GM19240 (cell line): ENCODE measurements around the gene ARID1A.
A peak's percentile ranks its signal among the peaks of the same experiment; 100 is the strongest.
"Not testable (repeated sequence)": the region's sequence is repeated elsewhere in the genome, so short reads cannot be mapped to it uniquely, and the experiment has no call there.

Experiments
- DNase-seq: peaks from one replicate; pipeline ENCODE4 v3.0.0; 2011; ENCODE audit warnings: low spot score; ENCODE audit not compliant: insufficient read length

The ARID1A gene

DNA sequence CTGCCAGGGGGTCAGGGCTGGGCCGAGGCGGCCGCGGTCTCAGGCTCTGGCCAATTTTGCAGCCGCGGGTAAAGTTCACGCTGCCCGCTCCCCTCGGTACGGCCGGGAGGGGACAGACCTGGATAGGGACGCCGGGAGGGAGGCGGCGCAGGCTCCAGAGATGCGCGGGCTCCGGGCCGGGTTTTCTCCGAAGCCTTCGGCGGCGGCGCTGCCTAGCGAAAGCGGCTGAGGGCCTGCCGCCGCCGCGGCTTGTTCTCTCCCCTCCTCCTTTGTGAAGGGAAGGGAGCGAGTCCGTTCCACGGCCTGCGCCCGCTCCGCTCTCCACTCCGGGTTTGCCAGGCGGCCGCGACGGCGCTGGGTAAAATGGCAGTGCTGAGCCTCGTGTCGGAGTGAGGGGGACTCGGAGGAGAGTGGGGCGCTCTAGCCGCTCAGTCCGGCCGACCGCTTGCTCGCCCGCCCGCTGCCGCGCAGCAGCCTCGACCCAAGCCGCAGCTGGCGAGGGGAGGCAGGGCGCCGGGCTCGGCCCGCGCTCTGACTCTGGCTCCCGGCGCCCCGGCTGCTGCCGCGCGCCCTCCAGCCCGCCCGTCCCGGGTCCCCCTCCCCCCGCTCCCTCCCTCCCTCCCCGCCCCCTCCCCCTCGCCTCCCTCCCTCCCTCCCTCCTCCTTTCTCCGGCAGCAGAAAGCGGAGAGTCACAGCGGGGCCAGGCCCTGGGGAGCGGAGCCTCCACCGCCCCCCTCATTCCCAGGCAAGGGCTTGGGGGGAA, at the start of gene ARID1A:
TSS of gene ARID1A (plus strand) at position 660 of the 763 bp plus-strand sequence. CDS start 389 bp downstream, outside the sequence.
- no peak for DNase-seq

DNA sequence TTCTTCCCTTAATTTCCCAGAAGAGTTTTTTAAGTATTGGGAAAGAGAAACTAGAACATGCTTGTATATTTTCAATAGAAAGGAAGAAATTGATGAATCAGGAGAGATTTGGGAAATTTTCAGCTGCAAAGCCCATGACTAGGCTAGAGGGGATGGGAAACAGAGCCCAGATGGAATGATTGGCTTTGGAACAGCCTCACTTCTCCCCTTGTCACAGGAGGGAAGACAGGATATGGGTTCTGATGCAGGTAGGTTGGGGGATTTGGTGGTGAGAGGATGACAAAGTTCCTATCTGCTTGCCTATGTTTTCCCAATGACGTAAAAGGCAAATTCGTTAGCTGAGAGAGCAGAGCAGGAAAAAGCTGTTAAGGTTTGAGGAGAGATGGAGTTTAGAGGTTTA, 31.0 kb upstream of the ARID1A start:
- no peak for DNase-seq

DNA sequence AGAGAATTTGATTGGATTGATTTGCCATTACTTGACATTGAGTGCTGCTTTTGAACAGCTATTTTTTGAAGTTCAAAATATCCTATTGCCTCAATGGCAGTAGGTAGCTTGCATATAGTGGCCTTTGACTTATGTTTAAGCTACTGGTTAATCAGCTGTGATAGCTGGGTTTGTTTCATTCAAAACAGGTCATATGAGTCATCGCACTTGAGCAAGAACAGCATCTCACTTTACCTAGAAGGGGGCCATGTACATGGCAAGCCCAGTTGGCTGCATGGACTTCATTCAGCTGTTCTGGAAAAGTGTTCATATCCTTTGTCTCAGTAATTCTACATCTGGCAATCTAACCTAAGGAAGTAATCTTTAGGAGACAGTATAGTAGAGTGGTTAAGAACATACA, 29.0 kb upstream of the ARID1A start:
- DNase-seq, result no peak

DNA sequence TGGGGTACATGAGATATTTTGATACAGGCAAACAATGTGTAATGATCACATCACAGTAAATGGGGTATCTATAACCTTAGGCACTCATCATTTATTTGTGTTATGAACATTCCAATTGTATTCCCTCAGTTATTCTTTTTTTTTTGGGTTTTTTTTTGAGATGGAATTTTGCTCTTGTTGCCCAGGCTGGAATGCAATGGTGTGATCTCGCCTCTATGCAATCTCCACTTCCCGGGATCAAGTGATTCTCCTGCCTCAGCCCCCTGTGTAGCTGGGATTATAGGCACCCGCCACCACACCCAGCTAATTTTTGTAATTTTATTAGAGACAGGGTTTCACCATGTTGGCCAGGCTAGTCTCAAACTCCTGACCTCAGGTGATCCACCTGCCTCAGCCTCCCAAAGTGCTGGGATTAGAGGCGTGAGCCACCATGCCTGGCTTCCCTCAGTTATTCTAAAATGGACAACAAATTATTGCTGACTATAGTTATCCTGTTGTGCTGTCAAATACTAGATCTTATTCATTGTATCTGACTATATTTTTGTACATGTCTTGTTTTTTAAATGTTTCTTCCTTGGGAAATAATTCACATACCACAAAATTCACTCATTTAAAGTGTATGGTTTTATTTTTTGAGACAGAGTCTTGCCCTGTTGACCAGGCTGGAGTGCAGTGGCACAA, 27.6 kb upstream of the ARID1A start:
- not testable (repeated sequence) for DNase-seq

DNA sequence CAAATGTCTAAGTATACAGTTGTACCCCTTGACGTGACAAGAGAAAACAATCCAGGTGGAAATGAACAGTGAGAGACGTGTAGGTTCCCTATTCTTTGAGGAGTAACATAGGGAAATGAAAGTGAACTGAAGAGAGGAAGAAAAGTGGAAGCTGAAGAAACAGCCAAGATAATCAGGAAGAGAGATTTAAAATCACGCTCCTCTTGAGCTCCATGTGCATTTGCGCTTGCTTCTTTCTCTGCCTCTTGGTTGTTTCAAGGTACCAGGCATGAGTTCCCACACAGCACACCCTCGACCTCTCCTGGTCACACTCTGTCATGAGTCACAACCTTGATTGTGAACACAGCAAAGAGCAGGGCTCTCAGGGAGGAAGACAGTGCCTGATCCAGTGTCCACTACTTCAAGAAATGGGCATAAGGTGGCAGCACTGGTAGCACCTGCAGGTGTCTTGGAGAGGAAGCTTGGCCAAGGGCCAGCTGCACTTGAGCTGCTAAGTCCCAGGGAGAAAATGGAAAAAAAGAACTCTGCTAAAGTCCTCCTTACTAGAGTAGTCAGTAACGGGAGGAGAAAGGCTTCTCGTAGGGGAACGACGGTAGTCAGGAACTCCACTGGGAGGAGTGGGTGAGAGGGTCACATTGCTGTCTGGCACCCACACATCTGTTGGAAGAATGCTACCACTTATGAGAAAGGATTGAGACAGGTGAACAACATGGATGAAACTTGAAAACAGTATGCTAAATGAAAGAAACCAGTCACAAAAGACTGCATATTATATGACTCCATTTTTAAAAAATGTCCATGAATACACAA, 18.3 kb upstream of the ARID1A start:
- no peak for DNase-seq

DNA sequence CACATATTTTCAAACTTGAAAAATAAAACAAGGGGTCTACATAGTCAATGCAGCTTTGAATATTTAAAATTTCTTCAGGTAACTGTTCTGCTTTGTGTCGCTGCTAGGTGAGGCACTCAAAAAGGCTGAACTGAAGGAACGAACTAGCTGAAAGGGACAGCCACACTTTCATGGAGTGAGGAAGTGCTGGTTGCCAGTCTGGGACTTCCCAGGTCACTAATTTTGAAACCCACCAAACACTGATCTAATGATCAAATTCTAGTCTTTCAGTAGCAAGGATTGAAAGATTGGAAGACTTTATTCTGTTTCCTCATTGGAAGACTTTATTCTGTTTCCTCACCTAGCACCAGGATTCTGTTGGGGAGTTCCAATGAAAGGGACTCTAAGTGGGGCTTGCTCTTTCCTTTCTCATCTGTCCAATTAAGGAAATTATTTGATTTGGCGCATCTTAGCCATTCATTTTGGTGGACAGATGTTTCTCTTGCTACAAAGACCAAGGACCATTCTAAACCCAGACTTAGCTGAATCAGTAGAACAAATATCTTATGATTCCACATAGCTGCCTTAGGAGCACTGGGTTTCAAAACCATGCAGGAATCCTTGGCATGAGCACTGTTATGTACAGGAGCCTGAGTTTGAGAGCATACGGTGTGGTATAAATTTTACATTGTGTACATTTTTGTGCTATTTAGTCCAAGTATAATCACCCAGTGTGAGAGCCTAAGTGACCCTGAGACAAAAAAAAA, 10.9 kb upstream of the ARID1A start:
- no peak for DNase-seq

DNA sequence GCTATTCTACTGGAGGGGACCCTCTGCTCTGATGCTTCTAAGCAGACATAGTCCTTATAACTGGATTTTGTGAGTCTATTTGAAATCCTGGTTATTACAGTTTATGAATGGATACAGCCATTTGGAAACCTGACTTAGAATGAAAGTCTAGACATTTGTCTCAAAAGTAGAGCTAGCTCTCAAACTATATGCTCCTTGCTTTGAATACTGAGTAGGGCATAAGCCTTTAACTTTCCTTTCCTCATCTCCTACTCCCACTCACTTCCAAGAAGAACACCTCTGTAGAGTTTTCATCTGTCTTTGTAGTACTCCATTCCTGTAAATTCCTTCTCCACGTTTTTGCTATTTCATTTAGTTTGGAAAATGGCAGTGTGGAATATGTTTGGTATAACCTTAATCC, 9.0 kb upstream of the ARID1A start:
- no peak for DNase-seq

DNA sequence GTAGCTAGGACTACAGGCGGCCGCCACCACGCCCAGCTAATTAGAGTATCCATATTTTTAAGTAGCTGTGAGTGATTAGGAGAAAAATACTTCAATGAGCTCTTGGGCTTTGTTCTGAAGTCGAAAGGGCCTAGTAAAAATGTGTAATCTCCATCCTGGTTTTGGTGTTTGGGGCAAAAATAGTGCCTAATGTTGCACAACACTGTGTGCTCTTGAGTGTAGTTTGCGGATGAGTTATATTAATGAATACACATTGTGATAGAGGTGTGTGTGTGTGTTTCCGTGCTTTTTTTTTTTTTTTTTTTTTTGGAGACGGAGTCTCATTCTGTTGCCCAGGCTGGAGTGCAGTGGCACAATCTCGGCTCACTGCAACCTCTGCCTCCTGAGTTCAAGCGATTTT, 6.3 kb upstream of the ARID1A start:
- no peak for DNase-seq

DNA sequence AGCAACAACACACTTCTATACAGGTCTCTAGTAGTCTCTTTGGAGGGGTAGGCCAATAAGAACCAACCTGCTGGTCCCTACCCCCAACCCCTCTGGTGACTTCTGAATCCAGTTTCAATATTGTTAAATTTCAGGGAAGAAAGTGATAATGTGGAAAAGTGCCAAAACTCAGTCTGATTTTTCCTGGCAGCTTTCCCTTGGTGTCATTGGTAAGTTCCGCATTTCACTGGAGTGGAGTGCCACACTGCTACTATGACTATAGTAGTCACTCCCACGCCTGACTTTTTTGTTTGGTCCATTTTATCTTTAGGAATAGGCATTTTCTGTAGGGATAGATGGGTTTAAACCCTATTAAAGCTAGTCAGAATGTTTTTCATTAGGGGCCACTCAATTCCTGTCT, 5.7 kb upstream of the ARID1A start:
- no peak for DNase-seq

DNA sequence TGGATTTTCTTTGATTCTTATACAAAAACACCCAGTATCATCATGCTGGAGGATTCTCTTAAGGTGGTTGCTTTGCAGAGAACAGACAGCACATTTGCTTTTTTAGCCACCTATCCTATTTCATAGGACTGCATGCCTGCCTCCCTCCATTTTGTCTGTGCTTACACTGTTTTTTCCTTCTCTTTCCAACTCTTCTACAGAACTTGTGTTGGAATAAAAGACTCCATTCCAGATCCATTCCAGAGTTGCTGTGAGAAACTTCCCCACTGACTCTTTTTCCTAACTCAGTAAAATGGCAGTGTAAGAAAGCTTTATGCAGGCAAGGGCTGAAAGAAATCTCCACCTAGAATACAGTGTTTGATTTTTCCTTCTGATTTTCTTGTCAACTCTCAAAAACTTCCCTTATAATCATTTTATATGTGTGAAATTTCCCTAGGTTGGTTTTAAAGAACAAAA, 5.2 kb upstream of the ARID1A start:
- DNase-seq, result no peak

DNA sequence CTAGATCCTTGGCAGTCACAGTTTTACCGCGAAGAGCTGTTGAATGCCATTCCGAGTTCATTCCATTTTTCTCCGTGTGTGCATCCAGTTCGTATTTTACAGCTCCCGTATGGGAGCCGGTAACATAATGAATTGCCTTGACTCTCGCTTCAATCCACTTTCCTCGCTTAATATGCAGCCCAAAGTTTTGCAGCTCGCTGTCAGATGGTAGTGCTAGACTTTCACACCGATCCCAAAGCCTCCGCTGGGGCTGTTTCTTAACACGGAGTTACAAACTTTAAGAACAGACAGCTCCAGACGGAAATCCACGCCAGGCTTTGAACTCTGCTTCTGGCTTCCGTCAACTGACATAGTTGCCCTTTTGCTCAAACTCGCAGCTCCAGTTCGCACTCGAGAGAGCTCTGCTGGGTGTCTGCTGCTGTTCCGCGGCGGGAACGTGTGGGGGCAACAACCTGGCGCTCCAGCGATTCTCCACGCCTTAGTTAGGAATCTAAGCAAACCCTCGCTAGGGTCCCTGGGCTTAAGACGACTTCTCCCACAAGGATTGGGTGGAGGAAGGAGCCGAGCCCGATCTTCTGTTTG, 3.5 kb upstream of the ARID1A start:
- DNase-seq, result peak; percentile 49

DNA sequence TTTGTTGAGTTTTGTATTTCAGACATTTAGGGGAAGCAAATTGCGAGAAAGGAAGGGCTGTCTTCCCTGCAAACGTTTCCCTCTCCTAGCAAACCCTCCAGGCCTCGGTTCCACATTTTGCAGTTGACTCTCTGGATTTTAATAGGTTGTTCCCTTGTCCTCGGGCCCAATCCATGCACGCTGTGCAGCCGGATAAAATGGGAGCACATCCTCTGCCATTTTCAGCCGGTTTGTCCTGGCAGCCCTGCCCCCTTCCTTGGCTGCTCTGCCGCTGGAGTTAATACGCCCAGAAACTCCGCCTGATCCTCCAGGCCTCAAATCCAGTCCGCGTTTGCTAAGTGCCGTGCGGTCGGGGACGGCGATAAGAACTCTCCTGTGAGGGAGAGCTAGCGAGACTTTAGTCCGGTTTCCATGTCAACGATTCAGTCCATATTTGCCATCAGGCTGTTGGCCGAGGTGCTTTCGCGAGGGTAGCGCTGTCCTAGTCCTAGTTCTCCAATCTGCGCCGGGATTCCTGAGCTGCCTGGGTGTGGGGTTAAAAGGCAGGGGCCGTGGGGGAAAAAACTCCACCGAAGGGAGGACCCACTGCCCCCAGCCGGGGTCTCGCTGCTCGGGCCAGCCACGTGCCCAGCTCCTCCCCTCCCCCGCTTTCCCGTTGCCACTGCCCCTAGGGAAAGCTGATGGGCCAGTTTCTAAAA, 2.9 kb upstream of the ARID1A start:
- DNase-seq, result peak; percentile 70

DNA sequence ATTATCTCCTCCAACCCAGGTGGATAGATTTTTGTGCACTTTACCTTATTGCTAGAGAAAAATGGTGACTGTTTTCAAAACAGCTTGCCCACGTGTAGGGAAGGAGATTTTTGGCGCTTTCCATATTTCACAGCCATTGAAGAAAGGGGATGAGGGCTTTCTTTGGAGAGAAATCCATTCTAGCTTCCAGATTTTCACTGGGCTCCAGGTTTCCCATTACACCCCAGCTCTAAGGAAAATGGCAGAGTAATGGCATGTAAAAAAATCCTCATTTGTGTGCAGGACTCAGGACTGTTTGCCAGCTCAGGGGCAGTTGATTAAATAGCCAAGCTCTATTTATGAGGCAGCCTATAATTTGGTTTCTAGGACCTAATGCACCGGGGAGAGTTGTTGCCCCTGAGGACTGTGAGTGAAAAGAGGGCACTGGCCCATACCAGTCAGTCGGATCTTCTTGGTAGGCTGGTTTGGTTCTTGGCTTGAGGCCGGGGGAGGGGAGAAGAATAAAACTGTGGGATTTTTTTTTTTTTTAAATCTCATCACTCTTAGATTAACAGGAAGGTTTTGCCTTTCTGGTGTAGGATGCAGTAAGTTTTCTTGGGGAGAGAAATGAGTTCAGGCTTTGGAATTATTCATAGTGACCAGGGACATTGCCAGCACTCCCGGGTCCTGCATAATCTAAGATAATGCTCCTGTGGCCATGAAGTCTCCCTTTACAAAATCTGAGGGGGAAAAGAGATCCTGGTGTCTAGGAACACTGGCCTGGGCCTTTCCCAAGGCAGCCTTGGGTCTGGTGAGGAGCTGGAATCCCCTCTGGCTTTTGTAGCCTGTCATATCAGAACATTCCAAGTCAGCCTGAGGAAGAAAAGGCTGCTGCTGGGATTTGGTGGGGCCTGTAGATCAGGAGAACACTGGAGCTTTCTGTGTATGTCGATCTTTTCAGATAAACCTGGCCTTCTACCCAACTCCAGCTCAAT, 1.9 kb upstream of the ARID1A start:
- no peak for DNase-seq

DNA sequence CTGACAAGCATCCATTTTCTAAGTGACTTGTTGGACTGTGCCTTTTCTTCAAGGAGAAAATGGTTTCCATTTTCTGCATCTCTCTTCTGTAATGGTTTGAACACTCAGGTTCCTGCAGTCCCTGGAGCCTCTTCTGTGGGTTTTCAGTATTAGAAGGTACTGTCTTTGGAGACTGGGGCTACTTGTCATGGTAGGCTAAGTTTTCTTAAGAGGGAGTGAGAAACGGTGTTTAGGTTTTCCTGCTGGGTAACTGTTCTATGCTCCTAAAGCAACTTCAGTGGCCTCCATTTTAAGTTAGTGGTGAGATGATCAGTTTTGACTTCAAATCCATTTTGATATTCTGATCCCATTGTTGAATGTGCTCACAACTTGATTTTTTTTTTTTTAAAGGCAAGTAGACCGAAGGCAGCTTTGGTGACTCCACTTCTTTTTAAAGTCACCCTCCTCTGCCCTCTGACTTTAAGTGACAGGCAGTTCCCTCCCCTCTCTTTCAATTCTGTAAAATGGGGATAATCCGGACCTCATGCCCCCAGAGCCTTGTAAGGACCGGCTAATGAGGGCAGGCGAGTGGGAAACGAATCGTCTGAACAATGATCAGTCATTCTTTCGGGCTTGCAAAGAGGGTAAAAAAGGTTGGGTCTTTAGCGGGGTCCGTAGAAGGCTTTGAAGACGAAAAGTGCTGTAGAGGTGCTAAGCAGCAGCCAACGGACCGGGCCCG, 1.0 kb upstream of the ARID1A start:
- DNase-seq, result no peak

DNA sequence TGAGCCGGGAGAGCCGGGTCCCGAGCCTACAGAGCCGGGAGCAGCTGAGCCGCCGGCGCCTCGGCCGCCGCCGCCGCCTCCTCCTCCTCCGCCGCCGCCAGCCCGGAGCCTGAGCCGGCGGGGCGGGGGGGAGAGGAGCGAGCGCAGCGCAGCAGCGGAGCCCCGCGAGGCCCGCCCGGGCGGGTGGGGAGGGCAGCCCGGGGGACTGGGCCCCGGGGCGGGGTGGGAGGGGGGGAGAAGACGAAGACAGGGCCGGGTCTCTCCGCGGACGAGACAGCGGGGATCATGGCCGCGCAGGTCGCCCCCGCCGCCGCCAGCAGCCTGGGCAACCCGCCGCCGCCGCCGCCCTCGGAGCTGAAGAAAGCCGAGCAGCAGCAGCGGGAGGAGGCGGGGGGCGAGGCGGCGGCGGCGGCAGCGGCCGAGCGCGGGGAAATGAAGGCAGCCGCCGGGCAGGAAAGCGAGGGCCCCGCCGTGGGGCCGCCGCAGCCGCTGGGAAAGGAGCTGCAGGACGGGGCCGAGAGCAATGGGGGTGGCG, 371 bp downstream of the ARID1A start:
- DNase-seq, result no peak

DNA sequence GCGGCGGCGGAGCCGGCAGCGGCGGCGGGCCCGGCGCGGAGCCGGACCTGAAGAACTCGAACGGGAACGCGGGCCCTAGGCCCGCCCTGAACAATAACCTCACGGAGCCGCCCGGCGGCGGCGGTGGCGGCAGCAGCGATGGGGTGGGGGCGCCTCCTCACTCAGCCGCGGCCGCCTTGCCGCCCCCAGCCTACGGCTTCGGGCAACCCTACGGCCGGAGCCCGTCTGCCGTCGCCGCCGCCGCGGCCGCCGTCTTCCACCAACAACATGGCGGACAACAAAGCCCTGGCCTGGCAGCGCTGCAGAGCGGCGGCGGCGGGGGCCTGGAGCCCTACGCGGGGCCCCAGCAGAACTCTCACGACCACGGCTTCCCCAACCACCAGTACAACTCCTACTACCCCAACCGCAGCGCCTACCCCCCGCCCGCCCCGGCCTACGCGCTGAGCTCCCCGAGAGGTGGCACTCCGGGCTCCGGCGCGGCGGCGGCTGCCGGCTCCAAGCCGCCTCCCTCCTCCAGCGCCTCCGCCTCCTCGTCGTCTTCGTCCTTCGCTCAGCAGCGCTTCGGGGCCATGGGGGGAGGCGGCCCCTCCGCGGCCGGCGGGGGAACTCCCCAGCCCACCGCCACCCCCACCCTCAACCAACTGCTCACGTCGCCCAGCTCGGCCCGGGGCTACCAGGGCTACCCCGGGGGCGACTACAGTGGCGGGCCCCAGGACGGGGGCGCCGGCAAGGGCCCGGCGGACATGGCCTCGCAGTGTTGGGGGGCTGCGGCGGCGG, 1.0 kb downstream of the ARID1A start:
- no peak for DNase-seq

DNA sequence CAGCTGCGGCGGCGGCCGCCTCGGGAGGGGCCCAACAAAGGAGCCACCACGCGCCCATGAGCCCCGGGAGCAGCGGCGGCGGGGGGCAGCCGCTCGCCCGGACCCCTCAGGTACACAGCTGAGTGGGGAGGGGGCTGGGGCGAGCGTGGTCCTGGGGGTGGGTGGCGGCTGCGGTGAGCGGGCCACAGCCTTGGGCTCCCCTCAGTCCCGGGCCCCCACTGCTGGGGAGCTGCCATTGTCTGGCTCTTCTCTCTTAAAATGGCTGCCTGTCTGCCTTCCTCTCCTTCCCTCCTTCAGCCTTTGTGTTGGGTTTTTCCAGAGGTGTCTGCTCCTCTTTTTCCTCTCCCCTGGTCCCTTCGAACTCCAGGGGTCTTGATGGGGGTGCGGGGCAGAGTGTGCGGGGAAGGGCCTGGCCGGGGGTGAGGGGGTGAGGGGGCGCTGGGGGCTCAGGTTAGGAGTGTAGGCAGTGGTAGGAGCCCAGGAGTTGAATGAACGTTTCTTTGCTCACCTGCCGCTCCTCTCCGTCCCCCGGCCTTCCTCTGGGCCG, 1.7 kb downstream of the ARID1A start:
- DNase-seq, result no peak
